Endodermal cell (in vitro differentiated cells): ENCODE results near the gene HES5. TPM values are rescaled to one million over a fixed set of nuclear protein-coding genes. Genes with fewer than 3 reads are reported as not detected.

Experiments used
- DNase-seq: peaks from one replicate; pipeline ENCODE4 v3.0.0-alpha.2; 2017
- H3K27ac ChIP-seq: 2 replicates; pipeline ENCODE4 v1.5.1; 2013; ENCODE audit warnings: mild to moderate bottlenecking, low read depth, low read length, moderate library complexity
- H3K27me3 ChIP-seq: 2 replicates; pipeline ENCODE4 v1.6.1; 2013; ENCODE audit warnings: mild to moderate bottlenecking, low read length, moderate library complexity; ENCODE audit not compliant: insufficient read depth, control insufficient read depth, poor library complexity, severe bottlenecking
- H3K36me3 ChIP-seq: 2 replicates; pipeline ENCODE4 v1.7.0; 2013; ENCODE audit warnings: mild to moderate bottlenecking, low read length, moderate library complexity; ENCODE audit not compliant: control insufficient read depth, insufficient read depth
- H3K4me1 ChIP-seq: one replicate; pipeline ENCODE4 v1.7.0; 2013; ENCODE audit warnings: low read length; ENCODE audit not compliant: control insufficient read depth, insufficient read depth
- H3K4me3 ChIP-seq: 2 replicates; pipeline ENCODE4 v1.5.1; 2013; ENCODE audit warnings: mild to moderate bottlenecking, low read length, moderate library complexity
- H3K9ac ChIP-seq: 2 replicates; pipeline ENCODE4 v1.6.1; 2013; ENCODE audit warnings: mild to moderate bottlenecking, low read length, moderate library complexity; ENCODE audit not compliant: poor library complexity, severe bottlenecking; ENCODE audit errors: extremely low read depth
- H3K9me3 ChIP-seq: 2 replicates; pipeline ENCODE4 v1.6.1; 2013; ENCODE audit warnings: mild to moderate bottlenecking, low read length, moderate library complexity; ENCODE audit not compliant: control insufficient read depth
- H3K27ac Mint-ChIP-seq: 2 replicates; pipeline ENCODE4 v1.8.0; 2020; ENCODE audit warnings: mixed read lengths
- H3K27me3 Mint-ChIP-seq: 2 replicates; pipeline ENCODE4 v1.8.0; 2021; ENCODE audit warnings: mild to moderate bottlenecking, mixed read lengths; ENCODE audit not compliant: insufficient read depth
- H3K36me3 Mint-ChIP-seq: 2 replicates; pipeline ENCODE4 v1.8.0; 2020; ENCODE audit warnings: low read depth, mixed read lengths
- H3K4me1 Mint-ChIP-seq: 2 replicates; pipeline ENCODE4 v1.8.0; 2020; ENCODE audit warnings: mixed read lengths
- H3K4me3 Mint-ChIP-seq: 2 replicates; pipeline ENCODE4 v1.8.0; 2020; ENCODE audit warnings: mild to moderate bottlenecking, moderate library complexity, mixed read lengths
- H3K9me3 Mint-ChIP-seq: 2 replicates; pipeline ENCODE4 v1.8.0; 2020; ENCODE audit warnings: mild to moderate bottlenecking, mixed read lengths
- WGBS, 2 experiments: methylation state at CpG; one replicate each; pipeline versions ENCODE4 v1.1.5 to v1.1.7; 2013; ENCODE audit warnings: missing lambda C conversion rate in 2 of 2, mixed read lengths in 1 of 2; ENCODE audit not compliant: insufficient coverage in 1 of 2, insufficient read length in 1 of 2; 5-methylcytosine and 5-hydroxymethylcytosine counted together
- total RNA-seq, 2 donors: library from RNA; stranded (reverse); fragmentation: NEBNext Ultra II Directional in 1 of 2; extraction: Animal tissue kit (Norgen Biotek cat#: 25700) in 1 of 2; gene quantifications; 2 replicates in 1 of 2; 3 replicates in 1 of 2; pipeline ENCODE4 v1.2.1, GENCODE V29; 2021
- TF ChIP-seq, protein P1 (sequence below): fragments of 200-600 bp; sonication (generic); conservative IDR thresholded peaks from 2 replicates; pipeline ENCODE4 v1.5.0; 2021; ENCODE audit warnings: antibody characterized with exemption, mild to moderate bottlenecking

Gene HES5
- total RNA-seq, 2 donors from 2014 or later: not detected

DNA sequence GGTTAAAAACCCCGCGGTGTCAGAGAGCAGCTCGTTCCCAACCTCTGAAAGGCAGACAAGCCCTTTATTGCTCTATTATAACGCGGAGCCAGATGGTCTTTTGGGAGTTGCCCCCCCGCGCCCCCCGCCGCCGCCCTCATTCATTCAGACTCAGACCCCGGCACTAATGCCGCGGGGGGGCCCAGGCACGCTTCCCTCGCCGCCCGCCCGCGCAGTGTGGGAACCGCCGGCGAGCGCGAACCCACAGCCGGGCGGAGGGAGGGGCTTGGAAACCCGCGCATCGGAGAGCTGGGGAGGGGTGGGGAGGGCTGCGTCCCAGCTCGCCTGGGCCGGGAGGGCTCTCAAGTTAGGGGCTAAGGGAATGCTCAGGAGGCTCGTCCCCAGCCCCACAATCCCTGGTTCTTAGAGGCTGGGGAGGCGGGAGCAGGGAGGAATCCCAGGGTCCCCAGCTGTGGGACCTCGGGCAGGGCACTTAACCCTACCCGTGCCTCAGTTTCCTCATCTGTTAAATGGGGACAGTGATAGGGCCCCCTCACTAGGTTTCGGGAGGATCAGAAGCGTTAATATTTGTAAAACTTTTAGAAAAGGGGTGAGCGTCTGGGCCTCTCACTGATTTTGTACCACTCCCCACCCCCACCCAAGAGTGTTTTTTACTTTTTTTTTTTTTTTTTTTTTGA is 10.9 kb upstream of the HES5 start:
- TF ChIP-seq, protein P1, sequence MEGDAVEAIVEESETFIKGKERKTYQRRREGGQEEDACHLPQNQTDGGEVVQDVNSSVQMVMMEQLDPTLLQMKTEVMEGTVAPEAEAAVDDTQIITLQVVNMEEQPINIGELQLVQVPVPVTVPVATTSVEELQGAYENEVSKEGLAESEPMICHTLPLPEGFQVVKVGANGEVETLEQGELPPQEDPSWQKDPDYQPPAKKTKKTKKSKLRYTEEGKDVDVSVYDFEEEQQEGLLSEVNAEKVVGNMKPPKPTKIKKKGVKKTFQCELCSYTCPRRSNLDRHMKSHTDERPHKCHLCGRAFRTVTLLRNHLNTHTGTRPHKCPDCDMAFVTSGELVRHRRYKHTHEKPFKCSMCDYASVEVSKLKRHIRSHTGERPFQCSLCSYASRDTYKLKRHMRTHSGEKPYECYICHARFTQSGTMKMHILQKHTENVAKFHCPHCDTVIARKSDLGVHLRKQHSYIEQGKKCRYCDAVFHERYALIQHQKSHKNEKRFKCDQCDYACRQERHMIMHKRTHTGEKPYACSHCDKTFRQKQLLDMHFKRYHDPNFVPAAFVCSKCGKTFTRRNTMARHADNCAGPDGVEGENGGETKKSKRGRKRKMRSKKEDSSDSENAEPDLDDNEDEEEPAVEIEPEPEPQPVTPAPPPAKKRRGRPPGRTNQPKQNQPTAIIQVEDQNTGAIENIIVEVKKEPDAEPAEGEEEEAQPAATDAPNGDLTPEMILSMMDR: no peak
- Histone ChIP-seq H3K4me3 (no peak overlapping the region), H3K27ac (peak overlapping the region; percentile 64), H3K27me3 (peaks cover 28% of the 10 kb centered on the region), H3K4me1 (no peaks in the 10 kb centered on the region), H3K9me3 (no peaks in the 10 kb centered on the region), H3K36me3 (no peaks in the 10 kb centered on the region), H3K9ac (no peak overlapping the region)
- peak; percentile 70 for DNase-seq
- no peaks in the 10 kb centered on the region for H3K9me3 Mint-ChIP-seq
- 17 to 27% methylated on average over 7 to 39 of the region's 39 CpGs for WGBS, 2 experiments
- no peaks in the 10 kb centered on the region for H3K36me3 Mint-ChIP-seq
- no peaks in the 10 kb centered on the region for H3K4me1 Mint-ChIP-seq
- no peak overlapping the region for H3K4me3 Mint-ChIP-seq
- no peak overlapping the region for H3K27ac Mint-ChIP-seq
- H3K27me3 Mint-ChIP-seq: peaks cover 39% of the 10 kb centered on the region

GRCh38 chr1:2539312-2539907 is 9.3 kb upstream of the HES5 start:
- H3K27me3 Mint-ChIP-seq: peaks cover 51% of the 10 kb centered on the region
- Histone ChIP-seq H3K27me3 (peaks cover 43% of the 10 kb centered on the region), H3K9ac (no peak overlapping the region), H3K4me3 (no peak overlapping the region), H3K4me1 (peaks cover 3% of the 10 kb centered on the region), H3K36me3 (no peaks in the 10 kb centered on the region), H3K9me3 (no peaks in the 10 kb centered on the region), H3K27ac (no peak overlapping the region)
- H3K36me3 Mint-ChIP-seq: no peaks in the 10 kb centered on the region
- TF ChIP-seq, protein P1: peak; percentile 79
- WGBS, 2 experiments: 71 to 95% methylated on average over 3 to 12 of the region's 12 CpGs
- no peak overlapping the region for H3K27ac Mint-ChIP-seq
- peaks cover 6% of the 10 kb centered on the region for H3K4me1 Mint-ChIP-seq
- no peak overlapping the region for H3K4me3 Mint-ChIP-seq
- no peaks in the 10 kb centered on the region for H3K9me3 Mint-ChIP-seq
- peak; percentile 93 for DNase-seq

DNA sequence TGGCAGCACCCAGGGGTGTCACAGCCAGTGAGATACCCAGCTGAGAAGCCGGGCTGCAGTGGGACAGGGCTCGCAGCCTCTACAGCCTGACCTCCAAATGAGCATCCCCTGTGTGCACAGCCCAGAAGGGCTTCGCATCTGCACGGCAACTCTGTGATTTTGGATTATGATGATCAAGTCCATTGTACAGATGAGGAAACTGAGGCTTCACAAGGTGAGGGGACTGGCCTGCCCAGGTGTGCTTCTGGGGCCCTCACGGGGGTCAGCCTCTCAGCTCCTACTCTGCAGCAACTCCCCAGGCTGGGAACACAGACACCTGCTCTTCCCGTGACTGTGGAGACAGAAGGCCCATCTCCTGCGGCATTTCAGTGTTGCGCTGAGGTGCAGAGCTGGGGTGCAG is 8.8 kb upstream of the HES5 start:
- 91 to 93% methylated on average over 7 to 8 of the region's 8 CpGs for WGBS, 2 experiments
- Mint-ChIP-seq H3K27ac (no peak overlapping the region), H3K9me3 (no peaks in the 10 kb centered on the region), H3K27me3 (peaks cover 55% of the 10 kb centered on the region), H3K36me3 (no peaks in the 10 kb centered on the region), H3K4me1 (peaks cover 6% of the 10 kb centered on the region), H3K4me3 (no peak overlapping the region)
- TF ChIP-seq, protein P1: no peak
- Histone ChIP-seq H3K4me1 (peaks cover 3% of the 10 kb centered on the region), H3K9ac (no peak overlapping the region), H3K36me3 (no peaks in the 10 kb centered on the region), H3K27me3 (peaks cover 49% of the 10 kb centered on the region), H3K9me3 (no peaks in the 10 kb centered on the region), H3K4me3 (no peak overlapping the region), H3K27ac (no peak overlapping the region)
- DNase-seq: no peak
